B cell (primary cell): ENCODE results near the gene SEMA3E. TPM values are rescaled to one million over a fixed set of nuclear protein-coding genes. Genes with fewer than 3 reads are reported as not detected.
"Not testable (repeated sequence)": the region's sequence is repeated elsewhere in the genome, so short reads cannot be mapped to it uniquely, and the experiment has no call there.

Source experiments
- ATAC-seq: fragments of 200-7000 bp; cut with Tn5 transposase; one replicate; pipeline ENCODE4 v1.10.0; 2021; ENCODE audit warnings: low read depth, mild to moderate bottlenecking, moderate number of reproducible peaks, moderate library complexity
- CTCF ChIA-PET: fragments of 350-600 bp; sonication (Branson Sonifier 250); formaldehyde crosslinking; loops from one replicate; lab custom pipeline; 2021; ENCODE audit warnings: antibody characterized with exemption, inconsistent platforms; lab: Charles Lee
- POLR2A ChIA-PET: fragments of 350-600 bp; sonication (Branson Sonifier 250); formaldehyde crosslinking; loops from one replicate; lab custom pipeline; 2021; ENCODE audit warnings: antibody characterized with exemption; lab: Charles Lee
- DNase-seq: peaks from one replicate; pipeline ENCODE4 v3.0.0; 2013
- H2AFZ ChIP-seq: 2 replicates; pipeline ENCODE4 v1.6.1; 2012; ENCODE audit warnings: mild to moderate bottlenecking, low read depth, low read length; ENCODE audit not compliant: insufficient read depth, poor library complexity, severe bottlenecking
- H3K27ac ChIP-seq, 2 donors: 1 replicate in 1 of 2; 2 replicates in 1 of 2; pipeline ENCODE4 v1.5.1; 2012 to 2013; ENCODE audit warnings: low read length in 2 of 2, mild to moderate bottlenecking in 2 of 2, moderate library complexity in 1 of 2
- H3K27me3 ChIP-seq, 4 experiments: fragments of 200-600 bp in 1 of 4; sonication (generic) in 1 of 4; replicated peaks in 1 of 4; 1 replicate in 2 of 4; 2 replicates in 2 of 4; pipeline versions ENCODE4 v1.6.1 to v1.7.0; 2013 to 2016; ENCODE audit warnings: low read length in 3 of 4, mild to moderate bottlenecking in 2 of 4, mixed read lengths in 1 of 4, moderate library complexity in 1 of 4; ENCODE audit not compliant: insufficient read depth in 4 of 4, control insufficient read depth in 3 of 4; ENCODE audit errors: control extremely low read depth in 1 of 4
- H3K36me3 ChIP-seq, 2 experiments: replicated peaks in 1 of 2; 1 replicate in 1 of 2; 2 replicates in 1 of 2; pipeline versions ENCODE4 v1.6.1 to v1.7.1; 2013; ENCODE audit warnings: low read length in 1 of 2; ENCODE audit not compliant: insufficient read depth in 2 of 2, control insufficient read depth in 1 of 2; ENCODE audit errors: control extremely low read depth in 1 of 2, extremely low read depth in 1 of 2
- H3K4me1 ChIP-seq, 2 donors: fragments of 200-600 bp in 1 of 2; sonication (generic) in 1 of 2; 1 replicate in 1 of 2; 2 replicates in 1 of 2; pipeline versions ENCODE4 v1.5.1 to v1.6.1; 2013 to 2017; ENCODE audit warnings: low read length in 2 of 2; ENCODE audit not compliant: control insufficient read depth in 2 of 2, insufficient read depth in 2 of 2
- H3K4me2 ChIP-seq: replicated peaks from 2 replicates; pipeline ENCODE3; 2012; ENCODE audit warnings: mild to moderate bottlenecking, low read depth, low read length; ENCODE audit not compliant: poor library complexity, severe bottlenecking
- H3K4me3 ChIP-seq, 5 experiments: fragments of 200-600 bp in 1 of 5; sonication (generic) in 1 of 5; 1 replicate in 3 of 5; 2 replicates in 2 of 5; pipeline versions ENCODE4 v1.5.1 to v1.7.0; 2011 to 2016; ENCODE audit warnings: low read length in 4 of 5, mild to moderate bottlenecking in 4 of 5, low read depth in 2 of 5, control low read depth in 1 of 5, moderate library complexity in 1 of 5; ENCODE audit not compliant: insufficient read depth in 1 of 5; ENCODE audit errors: control extremely low read depth in 1 of 5, extremely low read depth in 1 of 5
- H3K79me2 ChIP-seq: fragments of 200-600 bp; sonication (generic); one replicate; pipeline ENCODE4 v1.6.0; 2016; ENCODE audit warnings: low read length; ENCODE audit not compliant: control insufficient read depth, insufficient read depth
- H3K9ac ChIP-seq: fragments of 200-600 bp; sonication (generic); 2 replicates; pipeline ENCODE4 v1.6.1; 2017; ENCODE audit warnings: mild to moderate bottlenecking, low read length, moderate library complexity
- H3K9me3 ChIP-seq, 3 donors: one replicate each; pipeline versions ENCODE4 v1.6.1 to v1.7.1; 2013; ENCODE audit warnings: low read length in 2 of 3; ENCODE audit not compliant: control insufficient read depth in 2 of 3, insufficient read depth in 1 of 3; ENCODE audit errors: control extremely low read depth in 1 of 3
- H4K20me1 ChIP-seq: 2 replicates; pipeline ENCODE4 v1.6.0; 2012; ENCODE audit warnings: mild to moderate bottlenecking, low read length; ENCODE audit not compliant: insufficient read depth, control insufficient read depth, poor library complexity, severe bottlenecking
- H3K27ac Mint-ChIP-seq: one replicate; pipeline ENCODE4 v1.8.0; 2021; ENCODE audit warnings: mixed read lengths
- H3K27me3 Mint-ChIP-seq: one replicate; pipeline ENCODE4 v1.8.0; 2021; ENCODE audit warnings: mixed read lengths
- H3K4me1 Mint-ChIP-seq: one replicate; pipeline ENCODE4 v1.8.0; 2021; ENCODE audit warnings: mixed read lengths
- H3K4me3 Mint-ChIP-seq: one replicate; pipeline ENCODE4 v1.8.0; 2021; ENCODE audit warnings: mixed read lengths
- H3K9me3 Mint-ChIP-seq: one replicate; pipeline ENCODE4 v1.8.0; 2022; ENCODE audit warnings: mixed read lengths; ENCODE audit not compliant: insufficient read depth
- EZH2 ChIP-seq: IDR thresholded peaks from 2 replicates; pipeline ENCODE4 v1.6.1; 2012; ENCODE audit warnings: borderline replicate concordance, low read depth, mild to moderate bottlenecking, moderate library complexity, low read length; ENCODE audit not compliant: insufficient read depth, poor library complexity, severe bottlenecking
- WGBS: methylation state at CpG from one replicate; pipeline ENCODE4 v1.1.5; 2013; ENCODE audit warnings: missing lambda C conversion rate; ENCODE audit not compliant: insufficient coverage; 5-methylcytosine and 5-hydroxymethylcytosine counted together
- intact Hi-C: fragments of 100-400 bp; cut with micrococcal nuclease; formaldehyde crosslinking; loops from one replicate; pipeline ENCODE4 v1.10.0; 2022
- polyA plus RNA-seq: library from polyadenylated mRNA; depleted of rRNA; stranded (reverse); fragments of >200 nt; gene quantifications from 2 replicates; pipeline ENCODE4 v1.2.3, GENCODE V29; 2012
- total RNA-seq, 2 donors: library from RNA; stranded (reverse); fragments of 120-200 nt in 1 of 2; gene quantifications; 1 replicate in 1 of 2; 2 replicates in 1 of 2; pipeline versions ENCODE4 v1.2.3 to v1.2.4, GENCODE V29; 2013 to 2022
- TF ChIP-seq, protein P1 (sequence below): fragments of 200-600 bp; IDR thresholded peaks from one replicate; pipeline ENCODE4 v1.8.0; 2022; ENCODE audit warnings: antibody characterized with exemption, mild to moderate bottlenecking

SEMA3E gene
- total and polyA plus RNA-seq, 2 donors (not counting 1 experiment from before 2014, with no cell fraction given) = not detected

- not testable (repeated sequence) for H3K9me3 Mint-ChIP-seq, H3K27ac ChIP-seq
- 80% methylated on average over 1 of the region's 6 CpGs for WGBS
Measured at GRCh38 chr7:83459101-83459929, 189.6 kb downstream of the SEMA3E start.

DNA sequence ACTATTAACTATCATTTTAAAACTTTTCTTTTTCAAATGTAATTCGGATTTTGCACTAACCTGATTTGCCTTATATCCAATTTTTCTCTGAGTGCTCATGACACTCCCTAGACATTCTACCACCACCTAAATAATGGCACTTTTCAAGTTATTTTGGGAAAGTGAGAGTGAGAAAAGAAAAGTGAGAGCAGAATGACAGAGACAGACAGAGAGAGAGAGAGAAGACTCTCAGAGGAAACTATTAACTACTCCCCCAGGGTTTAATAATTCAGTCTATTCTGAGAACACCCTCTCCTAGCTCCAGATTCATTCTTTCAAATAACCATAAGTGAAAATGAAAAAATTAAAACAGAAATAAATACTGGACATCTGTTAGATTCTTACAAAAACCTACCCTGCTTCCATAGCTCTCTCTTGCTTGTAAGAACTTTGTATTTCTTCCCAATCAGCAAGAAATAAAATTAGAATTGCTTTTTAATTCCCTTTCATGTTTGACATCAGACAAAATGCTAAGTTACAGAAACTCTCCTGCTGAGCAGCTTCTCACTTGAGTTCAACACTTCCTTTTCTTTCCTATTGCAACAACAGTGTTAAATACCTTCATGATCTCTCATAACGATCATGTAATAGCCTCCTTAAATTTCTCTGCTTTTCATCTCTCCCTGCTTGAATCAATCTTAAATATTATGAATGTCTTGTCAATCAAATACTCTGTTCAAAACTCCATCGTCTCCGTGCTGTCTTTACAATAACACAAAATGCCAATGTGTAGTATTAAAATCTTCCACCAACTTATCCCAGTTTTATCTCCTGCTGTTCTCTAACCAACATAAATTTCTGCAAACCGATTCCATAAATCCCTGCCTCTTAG lies 191.7 kb downstream of the SEMA3E start:
- H3K4me3 Mint-ChIP-seq = no peak overlapping the region
- Histone ChIP-seq H3K4me1 (no peaks in the 10 kb centered on the region), H2AFZ (no peak overlapping the region), H3K9me3 (no peaks in the 10 kb centered on the region), H3K36me3 (no peaks in the 10 kb centered on the region), H3K4me3 (no peak overlapping the region), H3K4me2 (no peak overlapping the region), H3K79me2 (no peaks in the 10 kb centered on the region), H3K9ac (no peak overlapping the region), H3K27ac (no peak overlapping the region), H4K20me1 (no peaks in the 10 kb centered on the region), H3K27me3 (no peaks in the 10 kb centered on the region)
- POLR2A ChIA-PET = interaction anchor here (0.5 kb wide), 1 partner anchor 269 kb away, joined by 3 read pairs; no protein-coding TSS in a partner anchor
- H3K27ac Mint-ChIP-seq = no peak overlapping the region
- ATAC-seq (no peak), DNase-seq (no peak)
- WGBS = 54% methylated on average over 3 of the region's 5 CpGs
- CTCF ChIA-PET = no interaction called here
- no peaks in the 10 kb centered on the region for H3K9me3 Mint-ChIP-seq
- no peaks in the 10 kb centered on the region for H3K4me1 Mint-ChIP-seq
- intact Hi-C loops = no loop called here
- H3K27me3 Mint-ChIP-seq = no peaks in the 10 kb centered on the region
- TF ChIP-seq EZH2 = no peak
- TF ChIP-seq, protein P1, sequence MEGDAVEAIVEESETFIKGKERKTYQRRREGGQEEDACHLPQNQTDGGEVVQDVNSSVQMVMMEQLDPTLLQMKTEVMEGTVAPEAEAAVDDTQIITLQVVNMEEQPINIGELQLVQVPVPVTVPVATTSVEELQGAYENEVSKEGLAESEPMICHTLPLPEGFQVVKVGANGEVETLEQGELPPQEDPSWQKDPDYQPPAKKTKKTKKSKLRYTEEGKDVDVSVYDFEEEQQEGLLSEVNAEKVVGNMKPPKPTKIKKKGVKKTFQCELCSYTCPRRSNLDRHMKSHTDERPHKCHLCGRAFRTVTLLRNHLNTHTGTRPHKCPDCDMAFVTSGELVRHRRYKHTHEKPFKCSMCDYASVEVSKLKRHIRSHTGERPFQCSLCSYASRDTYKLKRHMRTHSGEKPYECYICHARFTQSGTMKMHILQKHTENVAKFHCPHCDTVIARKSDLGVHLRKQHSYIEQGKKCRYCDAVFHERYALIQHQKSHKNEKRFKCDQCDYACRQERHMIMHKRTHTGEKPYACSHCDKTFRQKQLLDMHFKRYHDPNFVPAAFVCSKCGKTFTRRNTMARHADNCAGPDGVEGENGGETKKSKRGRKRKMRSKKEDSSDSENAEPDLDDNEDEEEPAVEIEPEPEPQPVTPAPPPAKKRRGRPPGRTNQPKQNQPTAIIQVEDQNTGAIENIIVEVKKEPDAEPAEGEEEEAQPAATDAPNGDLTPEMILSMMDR = no peak

More at GRCh38 chr7:83459101-83459929, 189.6 kb downstream of the SEMA3E start:
- H3K4me3 ChIP-seq, POLR2A ChIA-PET, H3K4me3 Mint-ChIP-seq, H3K9ac ChIP-seq, H3K36me3 ChIP-seq, CTCF ChIA-PET, DNase-seq, ATAC-seq, H3K4me1 ChIP-seq, H3K9me3 ChIP-seq, H4K20me1 ChIP-seq, H3K27ac Mint-ChIP-seq, H3K4me2 ChIP-seq, H3K79me2 ChIP-seq, intact Hi-C loops, H3K27me3 ChIP-seq, H3K4me1 Mint-ChIP-seq, H2AFZ ChIP-seq, H3K27me3 Mint-ChIP-seq: not testable (repeated sequence)
